B cell (primary cell): ENCODE results near the gene ST8SIA2. TPM values are rescaled to one million over a fixed set of nuclear protein-coding genes. Genes with fewer than 3 reads are reported as not detected.

Experiments
- ATAC-seq: fragments of 200-7000 bp; cut with Tn5 transposase; one replicate; pipeline ENCODE4 v1.10.0; 2021; ENCODE audit warnings: low read depth, mild to moderate bottlenecking, moderate number of reproducible peaks, moderate library complexity
- CTCF ChIA-PET: fragments of 350-600 bp; sonication (Branson Sonifier 250); formaldehyde crosslinking; loops from one replicate; lab custom pipeline; 2021; ENCODE audit warnings: antibody characterized with exemption, inconsistent platforms; lab: Charles Lee
- POLR2A ChIA-PET: fragments of 350-600 bp; sonication (Branson Sonifier 250); formaldehyde crosslinking; loops from one replicate; lab custom pipeline; 2021; ENCODE audit warnings: antibody characterized with exemption; lab: Charles Lee
- DNase-seq: peaks from one replicate; pipeline ENCODE4 v3.0.0; 2013
- H2AFZ ChIP-seq: 2 replicates; pipeline ENCODE4 v1.6.1; 2012; ENCODE audit warnings: mild to moderate bottlenecking, low read depth, low read length; ENCODE audit not compliant: insufficient read depth, poor library complexity, severe bottlenecking
- H3K27ac ChIP-seq, 2 donors: 1 replicate in 1 of 2; 2 replicates in 1 of 2; pipeline ENCODE4 v1.5.1; 2012 to 2013; ENCODE audit warnings: low read length in 2 of 2, mild to moderate bottlenecking in 2 of 2, moderate library complexity in 1 of 2
- H3K27me3 ChIP-seq, 4 experiments: fragments of 200-600 bp in 1 of 4; sonication (generic) in 1 of 4; replicated peaks in 1 of 4; 1 replicate in 2 of 4; 2 replicates in 2 of 4; pipeline versions ENCODE4 v1.6.1 to v1.7.0; 2013 to 2016; ENCODE audit warnings: low read length in 3 of 4, mild to moderate bottlenecking in 2 of 4, mixed read lengths in 1 of 4, moderate library complexity in 1 of 4; ENCODE audit not compliant: insufficient read depth in 4 of 4, control insufficient read depth in 3 of 4; ENCODE audit errors: control extremely low read depth in 1 of 4
- H3K36me3 ChIP-seq, 2 experiments: replicated peaks in 1 of 2; 1 replicate in 1 of 2; 2 replicates in 1 of 2; pipeline versions ENCODE4 v1.6.1 to v1.7.1; 2013; ENCODE audit warnings: low read length in 1 of 2; ENCODE audit not compliant: insufficient read depth in 2 of 2, control insufficient read depth in 1 of 2; ENCODE audit errors: control extremely low read depth in 1 of 2, extremely low read depth in 1 of 2
- H3K4me1 ChIP-seq, 2 donors: fragments of 200-600 bp in 1 of 2; sonication (generic) in 1 of 2; 1 replicate in 1 of 2; 2 replicates in 1 of 2; pipeline versions ENCODE4 v1.5.1 to v1.6.1; 2013 to 2017; ENCODE audit warnings: low read length in 2 of 2; ENCODE audit not compliant: control insufficient read depth in 2 of 2, insufficient read depth in 2 of 2
- H3K4me2 ChIP-seq: replicated peaks from 2 replicates; pipeline ENCODE3; 2012; ENCODE audit warnings: mild to moderate bottlenecking, low read depth, low read length; ENCODE audit not compliant: poor library complexity, severe bottlenecking
- H3K4me3 ChIP-seq, 5 experiments: fragments of 200-600 bp in 1 of 5; sonication (generic) in 1 of 5; 1 replicate in 3 of 5; 2 replicates in 2 of 5; pipeline versions ENCODE4 v1.5.1 to v1.7.0; 2011 to 2016; ENCODE audit warnings: low read length in 4 of 5, mild to moderate bottlenecking in 4 of 5, low read depth in 2 of 5, control low read depth in 1 of 5, moderate library complexity in 1 of 5; ENCODE audit not compliant: insufficient read depth in 1 of 5; ENCODE audit errors: control extremely low read depth in 1 of 5, extremely low read depth in 1 of 5
- H3K79me2 ChIP-seq: fragments of 200-600 bp; sonication (generic); one replicate; pipeline ENCODE4 v1.6.0; 2016; ENCODE audit warnings: low read length; ENCODE audit not compliant: control insufficient read depth, insufficient read depth
- H3K9ac ChIP-seq: fragments of 200-600 bp; sonication (generic); 2 replicates; pipeline ENCODE4 v1.6.1; 2017; ENCODE audit warnings: mild to moderate bottlenecking, low read length, moderate library complexity
- H3K9me3 ChIP-seq, 3 donors: one replicate each; pipeline versions ENCODE4 v1.6.1 to v1.7.1; 2013; ENCODE audit warnings: low read length in 2 of 3; ENCODE audit not compliant: control insufficient read depth in 2 of 3, insufficient read depth in 1 of 3; ENCODE audit errors: control extremely low read depth in 1 of 3
- H4K20me1 ChIP-seq: 2 replicates; pipeline ENCODE4 v1.6.0; 2012; ENCODE audit warnings: mild to moderate bottlenecking, low read length; ENCODE audit not compliant: insufficient read depth, control insufficient read depth, poor library complexity, severe bottlenecking
- H3K27ac Mint-ChIP-seq: one replicate; pipeline ENCODE4 v1.8.0; 2021; ENCODE audit warnings: mixed read lengths
- H3K27me3 Mint-ChIP-seq: one replicate; pipeline ENCODE4 v1.8.0; 2021; ENCODE audit warnings: mixed read lengths
- H3K4me1 Mint-ChIP-seq: one replicate; pipeline ENCODE4 v1.8.0; 2021; ENCODE audit warnings: mixed read lengths
- H3K4me3 Mint-ChIP-seq: one replicate; pipeline ENCODE4 v1.8.0; 2021; ENCODE audit warnings: mixed read lengths
- H3K9me3 Mint-ChIP-seq: one replicate; pipeline ENCODE4 v1.8.0; 2022; ENCODE audit warnings: mixed read lengths; ENCODE audit not compliant: insufficient read depth
- EZH2 ChIP-seq: IDR thresholded peaks from 2 replicates; pipeline ENCODE4 v1.6.1; 2012; ENCODE audit warnings: borderline replicate concordance, low read depth, mild to moderate bottlenecking, moderate library complexity, low read length; ENCODE audit not compliant: insufficient read depth, poor library complexity, severe bottlenecking
- WGBS: methylation state at CpG from one replicate; pipeline ENCODE4 v1.1.5; 2013; ENCODE audit warnings: missing lambda C conversion rate; ENCODE audit not compliant: insufficient coverage; 5-methylcytosine and 5-hydroxymethylcytosine counted together
- intact Hi-C: fragments of 100-400 bp; cut with micrococcal nuclease; formaldehyde crosslinking; loops from one replicate; pipeline ENCODE4 v1.10.0; 2022
- polyA plus RNA-seq: library from polyadenylated mRNA; depleted of rRNA; stranded (reverse); fragments of >200 nt; gene quantifications from 2 replicates; pipeline ENCODE4 v1.2.3, GENCODE V29; 2012
- total RNA-seq, 2 donors: library from RNA; stranded (reverse); fragments of 120-200 nt in 1 of 2; gene quantifications; 1 replicate in 1 of 2; 2 replicates in 1 of 2; pipeline versions ENCODE4 v1.2.3 to v1.2.4, GENCODE V29; 2013 to 2022
- TF ChIP-seq, protein P1 (sequence below): fragments of 200-600 bp; IDR thresholded peaks from one replicate; pipeline ENCODE4 v1.8.0; 2022; ENCODE audit warnings: antibody characterized with exemption, mild to moderate bottlenecking

ST8SIA2 gene
- total and polyA plus RNA-seq, 2 donors (not counting 1 experiment from before 2014, with no cell fraction given): not detected

DNA sequence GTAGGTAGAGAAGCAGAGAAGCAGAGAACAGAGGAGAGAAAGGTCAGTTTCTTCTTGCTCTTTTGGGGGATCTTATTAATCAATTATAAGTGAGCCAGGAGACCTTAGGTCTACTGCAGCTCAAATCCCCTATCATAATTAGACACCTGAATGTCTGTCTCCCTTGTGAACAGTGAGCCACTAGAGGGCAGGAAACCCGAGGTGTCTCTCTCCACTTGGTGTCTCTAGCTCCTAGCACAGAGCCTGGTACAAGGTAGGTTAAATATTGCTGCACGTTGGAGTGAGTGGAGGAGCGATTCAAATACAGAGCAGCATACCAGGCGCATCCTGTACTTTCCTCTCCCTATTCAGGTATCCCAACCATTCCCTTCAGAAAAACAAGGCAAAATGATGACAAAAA is 2.0 kb upstream of the ST8SIA2 start:
- Mint-ChIP-seq H3K4me3 (no peak overlapping the region), H3K27ac (no peak overlapping the region), H3K9me3 (no peaks in the 10 kb centered on the region), H3K4me1 (peaks cover 2% of the 10 kb centered on the region), H3K27me3 (peaks cover 61% of the 10 kb centered on the region)
- Histone ChIP-seq H3K4me1 (no peaks in the 10 kb centered on the region), H3K79me2 (no peaks in the 10 kb centered on the region), H3K27ac (no peak overlapping the region), H3K4me3 (no peak overlapping the region), H3K27me3 (peaks cover 0 to 31% (median 4%) of the 10 kb centered on the region in 4 experiments), H3K9me3 (peaks cover 0 to 3% (median 0%) of the 10 kb centered on the region in 3 donors), H2AFZ (no peak overlapping the region), H3K9ac (no peak overlapping the region), H4K20me1 (no peaks in the 10 kb centered on the region), H3K36me3 (no peaks in the 10 kb centered on the region), H3K4me2 (no peak overlapping the region)
- intact Hi-C loops: no loop called here
- WGBS: no CpG with 5 or more reads among the region's 4 CpGs
- ATAC-seq (no peak), DNase-seq (no peak)
- ChIA-PET CTCF (no interaction called here), POLR2A (no interaction called here)
- TF ChIP-seq, protein P1, sequence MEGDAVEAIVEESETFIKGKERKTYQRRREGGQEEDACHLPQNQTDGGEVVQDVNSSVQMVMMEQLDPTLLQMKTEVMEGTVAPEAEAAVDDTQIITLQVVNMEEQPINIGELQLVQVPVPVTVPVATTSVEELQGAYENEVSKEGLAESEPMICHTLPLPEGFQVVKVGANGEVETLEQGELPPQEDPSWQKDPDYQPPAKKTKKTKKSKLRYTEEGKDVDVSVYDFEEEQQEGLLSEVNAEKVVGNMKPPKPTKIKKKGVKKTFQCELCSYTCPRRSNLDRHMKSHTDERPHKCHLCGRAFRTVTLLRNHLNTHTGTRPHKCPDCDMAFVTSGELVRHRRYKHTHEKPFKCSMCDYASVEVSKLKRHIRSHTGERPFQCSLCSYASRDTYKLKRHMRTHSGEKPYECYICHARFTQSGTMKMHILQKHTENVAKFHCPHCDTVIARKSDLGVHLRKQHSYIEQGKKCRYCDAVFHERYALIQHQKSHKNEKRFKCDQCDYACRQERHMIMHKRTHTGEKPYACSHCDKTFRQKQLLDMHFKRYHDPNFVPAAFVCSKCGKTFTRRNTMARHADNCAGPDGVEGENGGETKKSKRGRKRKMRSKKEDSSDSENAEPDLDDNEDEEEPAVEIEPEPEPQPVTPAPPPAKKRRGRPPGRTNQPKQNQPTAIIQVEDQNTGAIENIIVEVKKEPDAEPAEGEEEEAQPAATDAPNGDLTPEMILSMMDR: no peak
- TF ChIP-seq EZH2: no peak

DNA sequence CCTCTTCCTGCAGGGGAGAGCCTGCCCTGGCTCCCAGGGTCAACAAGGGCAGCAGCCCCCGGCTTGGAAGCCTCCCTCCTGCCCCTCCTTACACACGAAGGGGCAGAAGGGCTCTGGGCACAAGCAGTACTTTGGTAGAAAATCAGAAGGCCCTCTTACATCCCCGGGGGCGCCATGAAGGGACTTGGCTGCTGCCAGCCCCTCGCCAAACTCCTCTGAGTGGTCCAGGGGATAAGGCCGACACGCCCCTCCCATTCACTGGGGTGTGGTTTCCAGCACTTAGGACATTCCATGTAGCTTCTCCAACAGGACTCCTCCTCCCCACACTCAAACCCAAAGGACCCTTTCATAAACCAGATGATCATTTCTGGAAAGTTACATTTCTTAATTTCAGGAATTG is 1.2 kb upstream of the ST8SIA2 start:
- H3K27ac Mint-ChIP-seq: no peak overlapping the region
- ATAC-seq: no peak
- no peak for DNase-seq
- POLR2A ChIA-PET: no interaction called here
- no peak for TF ChIP-seq EZH2
- TF ChIP-seq, protein P1: no peak
- no peak overlapping the region for H3K4me3 ChIP-seq
- peaks cover 0 to 35% (median 4%) of the 10 kb centered on the region in 4 experiments for H3K27me3 ChIP-seq
- H3K27me3 Mint-ChIP-seq: peaks cover 61% of the 10 kb centered on the region
- no peak overlapping the region for H2AFZ ChIP-seq
- H3K27ac ChIP-seq: no peak overlapping the region
- H3K36me3 ChIP-seq: no peaks in the 10 kb centered on the region
- H3K9me3 ChIP-seq: peaks cover 0 to 3% (median 0%) of the 10 kb centered on the region in 3 donors
- H4K20me1 ChIP-seq: no peaks in the 10 kb centered on the region
- peaks cover 2% of the 10 kb centered on the region for H3K4me1 Mint-ChIP-seq
- no peaks in the 10 kb centered on the region for H3K79me2 ChIP-seq
- no peak overlapping the region for H3K4me2 ChIP-seq
- H3K4me1 ChIP-seq: no peaks in the 10 kb centered on the region
- intact Hi-C loops: no loop called here
- no peak overlapping the region for H3K4me3 Mint-ChIP-seq
- 5% methylated on average over 6 of the region's 7 CpGs for WGBS
- no peaks in the 10 kb centered on the region for H3K9me3 Mint-ChIP-seq
- no peak overlapping the region for H3K9ac ChIP-seq
- CTCF ChIA-PET: no interaction called here
